ENCODE results near the gene NUDT5.

DNA sequence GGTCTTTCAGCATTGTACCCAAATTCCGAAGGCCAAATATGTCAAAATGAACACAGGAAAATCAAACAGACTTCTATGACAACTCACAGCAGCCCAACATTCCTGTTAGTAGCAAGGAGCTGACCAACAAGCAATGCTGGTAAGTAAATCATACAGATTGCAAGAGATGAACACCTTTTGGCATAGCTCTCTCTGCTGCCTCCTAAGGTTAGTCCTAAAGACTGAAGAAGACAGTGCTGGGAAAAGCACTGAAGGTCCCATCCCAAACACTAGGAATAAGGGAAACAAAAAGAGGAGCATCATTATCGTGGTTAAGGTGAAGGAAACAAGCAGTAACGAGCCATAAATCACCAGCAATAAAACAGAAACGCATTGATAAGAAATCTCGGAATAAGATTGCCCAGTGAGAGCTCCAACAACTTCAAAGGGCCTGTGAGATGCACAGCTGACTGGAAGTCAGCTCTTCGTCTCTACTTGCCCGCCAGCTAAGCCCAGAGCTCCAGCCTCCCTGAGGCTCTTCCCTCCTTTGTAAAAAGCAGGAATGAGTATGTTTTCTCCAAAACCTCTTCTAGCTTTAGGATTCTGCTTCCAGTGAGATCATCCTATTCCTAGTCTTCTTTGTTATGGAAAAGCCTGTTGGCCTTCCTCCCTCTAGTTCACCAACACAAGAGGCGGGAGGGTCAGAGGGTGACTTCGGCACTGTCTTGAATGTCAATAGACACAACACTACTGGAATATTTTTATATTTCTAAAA, 15.3 kb downstream of the NUDT5 start:
- TF ChIP-seq, protein P1, sequence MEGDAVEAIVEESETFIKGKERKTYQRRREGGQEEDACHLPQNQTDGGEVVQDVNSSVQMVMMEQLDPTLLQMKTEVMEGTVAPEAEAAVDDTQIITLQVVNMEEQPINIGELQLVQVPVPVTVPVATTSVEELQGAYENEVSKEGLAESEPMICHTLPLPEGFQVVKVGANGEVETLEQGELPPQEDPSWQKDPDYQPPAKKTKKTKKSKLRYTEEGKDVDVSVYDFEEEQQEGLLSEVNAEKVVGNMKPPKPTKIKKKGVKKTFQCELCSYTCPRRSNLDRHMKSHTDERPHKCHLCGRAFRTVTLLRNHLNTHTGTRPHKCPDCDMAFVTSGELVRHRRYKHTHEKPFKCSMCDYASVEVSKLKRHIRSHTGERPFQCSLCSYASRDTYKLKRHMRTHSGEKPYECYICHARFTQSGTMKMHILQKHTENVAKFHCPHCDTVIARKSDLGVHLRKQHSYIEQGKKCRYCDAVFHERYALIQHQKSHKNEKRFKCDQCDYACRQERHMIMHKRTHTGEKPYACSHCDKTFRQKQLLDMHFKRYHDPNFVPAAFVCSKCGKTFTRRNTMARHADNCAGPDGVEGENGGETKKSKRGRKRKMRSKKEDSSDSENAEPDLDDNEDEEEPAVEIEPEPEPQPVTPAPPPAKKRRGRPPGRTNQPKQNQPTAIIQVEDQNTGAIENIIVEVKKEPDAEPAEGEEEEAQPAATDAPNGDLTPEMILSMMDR (IDR thresholded peaks at IDR 0.05) = no peak
- TF ChIP-seq, protein P2, sequence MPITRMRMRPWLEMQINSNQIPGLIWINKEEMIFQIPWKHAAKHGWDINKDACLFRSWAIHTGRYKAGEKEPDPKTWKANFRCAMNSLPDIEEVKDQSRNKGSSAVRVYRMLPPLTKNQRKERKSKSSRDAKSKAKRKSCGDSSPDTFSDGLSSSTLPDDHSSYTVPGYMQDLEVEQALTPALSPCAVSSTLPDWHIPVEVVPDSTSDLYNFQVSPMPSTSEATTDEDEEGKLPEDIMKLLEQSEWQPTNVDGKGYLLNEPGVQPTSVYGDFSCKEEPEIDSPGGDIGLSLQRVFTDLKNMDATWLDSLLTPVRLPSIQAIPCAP (CRISPR knock-in tag; IDR thresholded peaks at IDR 0.05) = no peak
- TF ChIP-seq, protein P3, sequence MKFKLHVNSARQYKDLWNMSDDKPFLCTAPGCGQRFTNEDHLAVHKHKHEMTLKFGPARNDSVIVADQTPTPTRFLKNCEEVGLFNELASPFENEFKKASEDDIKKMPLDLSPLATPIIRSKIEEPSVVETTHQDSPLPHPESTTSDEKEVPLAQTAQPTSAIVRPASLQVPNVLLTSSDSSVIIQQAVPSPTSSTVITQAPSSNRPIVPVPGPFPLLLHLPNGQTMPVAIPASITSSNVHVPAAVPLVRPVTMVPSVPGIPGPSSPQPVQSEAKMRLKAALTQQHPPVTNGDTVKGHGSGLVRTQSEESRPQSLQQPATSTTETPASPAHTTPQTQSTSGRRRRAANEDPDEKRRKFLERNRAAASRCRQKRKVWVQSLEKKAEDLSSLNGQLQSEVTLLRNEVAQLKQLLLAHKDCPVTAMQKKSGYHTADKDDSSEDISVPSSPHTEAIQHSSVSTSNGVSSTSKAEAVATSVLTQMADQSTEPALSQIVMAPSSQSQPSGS (CRISPR knock-in tag; IDR thresholded peaks at IDR 0.05; ENCODE audit: borderline replicate concordance, low read depth) = no peak
